ENCODE results near the gene TLR10. TPM values are rescaled to one million over a fixed set of nuclear protein-coding genes. Genes with fewer than 3 reads are reported as not detected.

Gene TLR10
- total and polyA plus RNA-seq, 10 donors, result 29.6 to 81.4 (median 50.9) TPM

- no peak overlapping the region for H3K4me3 ChIP-seq
These were observed 46.4 kb upstream of the TLR10 start for GRCh38 chr4:38829237-38829636.

DNA sequence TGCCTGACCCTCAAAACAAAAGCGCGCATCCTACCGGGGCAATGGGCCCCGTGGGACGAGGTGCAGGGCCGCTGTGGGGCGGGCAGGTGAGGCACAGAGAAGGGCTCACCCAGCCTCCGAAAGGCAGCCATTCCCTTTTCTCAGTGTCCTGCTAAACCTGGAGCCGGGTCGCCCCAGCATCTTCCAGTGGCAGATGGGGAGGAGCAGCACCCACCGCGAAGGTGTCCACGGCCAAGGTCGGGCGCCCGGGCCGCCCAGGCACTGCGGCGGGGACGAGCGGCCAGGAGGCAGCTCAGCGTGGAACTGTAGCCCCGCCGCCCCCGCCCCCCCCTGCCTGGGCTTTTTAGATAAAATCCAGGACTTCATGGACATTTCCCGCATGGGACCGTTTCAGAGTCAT, 41.0 kb upstream of the TLR10 start:
- H3K27me3 ChIP-seq (replicated peaks in 1 of 7), result no peaks in the 10 kb centered on the region
- no peak overlapping the region for H3K4me3 ChIP-seq
- peaks cover 0 to 18% (median 10%) of the 10 kb centered on the region in 8 donors for H3K9me3 ChIP-seq
- no peak overlapping the region for H3K27ac ChIP-seq
- peaks cover 0 to 22% (median 7%) of the 10 kb centered on the region in 6 donors for H3K4me1 ChIP-seq
- TF ChIP-seq POLR2AphosphoS5 (IDR thresholded peaks at IDR 0.05) (peak in 1 of 3 donors; percentile 17), POLR2A (IDR thresholded peaks at IDR 0.05) (no peak)
- TF ChIP-seq, protein P1, sequence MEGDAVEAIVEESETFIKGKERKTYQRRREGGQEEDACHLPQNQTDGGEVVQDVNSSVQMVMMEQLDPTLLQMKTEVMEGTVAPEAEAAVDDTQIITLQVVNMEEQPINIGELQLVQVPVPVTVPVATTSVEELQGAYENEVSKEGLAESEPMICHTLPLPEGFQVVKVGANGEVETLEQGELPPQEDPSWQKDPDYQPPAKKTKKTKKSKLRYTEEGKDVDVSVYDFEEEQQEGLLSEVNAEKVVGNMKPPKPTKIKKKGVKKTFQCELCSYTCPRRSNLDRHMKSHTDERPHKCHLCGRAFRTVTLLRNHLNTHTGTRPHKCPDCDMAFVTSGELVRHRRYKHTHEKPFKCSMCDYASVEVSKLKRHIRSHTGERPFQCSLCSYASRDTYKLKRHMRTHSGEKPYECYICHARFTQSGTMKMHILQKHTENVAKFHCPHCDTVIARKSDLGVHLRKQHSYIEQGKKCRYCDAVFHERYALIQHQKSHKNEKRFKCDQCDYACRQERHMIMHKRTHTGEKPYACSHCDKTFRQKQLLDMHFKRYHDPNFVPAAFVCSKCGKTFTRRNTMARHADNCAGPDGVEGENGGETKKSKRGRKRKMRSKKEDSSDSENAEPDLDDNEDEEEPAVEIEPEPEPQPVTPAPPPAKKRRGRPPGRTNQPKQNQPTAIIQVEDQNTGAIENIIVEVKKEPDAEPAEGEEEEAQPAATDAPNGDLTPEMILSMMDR (IDR thresholded peaks at IDR 0.05 in 8 of 11, conservative IDR thresholded peaks at IDR 0.05 in 3 of 11), result no peak
- no peak for DNase-seq
- peaks cover 0 to 58% (median 9%) of the 10 kb centered on the region in 6 donors for H3K36me3 ChIP-seq
- WGBS, 5 donors, result 91 to 97% (median 95%) methylated on average over 27 of the region's 27 CpGs
- intact Hi-C loops (cut with DNase I; ENCODE audit: low total_unique reads), result no loop called here

More at GRCh38 chr4:38829237-38829636, 46.4 kb upstream of the TLR10 start:
- TF ChIP-seq POLR2A (IDR thresholded peaks at IDR 0.05) (no peak), POLR2AphosphoS5 (IDR thresholded peaks at IDR 0.05) (no peak)
- H3K36me3 ChIP-seq, result peaks cover 0 to 64% (median 11%) of the 10 kb centered on the region in 6 donors
- H3K27ac ChIP-seq, result no peak overlapping the region
- DNase-seq, result no peak
- H3K4me1 ChIP-seq, result peaks cover 0 to 15% (median 0%) of the 10 kb centered on the region in 6 donors
- WGBS, 5 donors, result 93 to 96% (median 94%) methylated on average over 5 of the region's 5 CpGs
- no peaks in the 10 kb centered on the region for H3K27me3 ChIP-seq (replicated peaks in 1 of 7)
- peaks cover 0 to 9% (median 7%) of the 10 kb centered on the region in 8 donors for H3K9me3 ChIP-seq
- intact Hi-C loops (cut with DNase I; ENCODE audit: low total_unique reads), result no loop called here

- no peak overlapping the region for H3K27ac ChIP-seq
- peaks cover 0 to 49% (median 9%) of the 10 kb centered on the region in 6 donors for H3K36me3 ChIP-seq
- H3K9me3 ChIP-seq, result peaks cover 0 to 18% (median 10%) of the 10 kb centered on the region in 8 donors
- H3K4me1 ChIP-seq, result peaks cover 0 to 31% (median 11%) of the 10 kb centered on the region in 6 donors
- intact Hi-C loops (cut with DNase I; ENCODE audit: low total_unique reads), result no loop called here
- H3K4me3 ChIP-seq, result no peak overlapping the region
- WGBS, 5 donors, result 81 to 95% (median 91%) methylated on average over 5 of the region's 5 CpGs
- DNase-seq, result no peak
- no peaks in the 10 kb centered on the region for H3K27me3 ChIP-seq (replicated peaks in 1 of 7)
- TF ChIP-seq POLR2AphosphoS5 (IDR thresholded peaks at IDR 0.05), result no peak
- TF ChIP-seq POLR2A (IDR thresholded peaks at IDR 0.05), result no peak
- TF ChIP-seq, protein P1 (IDR thresholded peaks at IDR 0.05 in 8 of 11, conservative IDR thresholded peaks at IDR 0.05 in 3 of 11), result no peak
These were observed 40.0 kb upstream of the TLR10 start for GRCh38 chr4:38822748-38823303.

GRCh38 chr4:38821739-38822138, 38.9 kb upstream of the TLR10 start:
- H3K36me3 ChIP-seq, result peaks cover 0 to 38% (median 4%) of the 10 kb centered on the region in 6 donors
- H3K4me1 ChIP-seq, result peaks cover 0 to 42% (median 17%) of the 10 kb centered on the region in 6 donors
- no peaks in the 10 kb centered on the region for H3K27me3 ChIP-seq (replicated peaks in 1 of 7)
- DNase-seq, result no peak
- TF ChIP-seq POLR2AphosphoS5 (IDR thresholded peaks at IDR 0.05), result no peak
- no peak for TF ChIP-seq POLR2A (IDR thresholded peaks at IDR 0.05)
- TF ChIP-seq, protein P1 (IDR thresholded peaks at IDR 0.05 in 8 of 11, conservative IDR thresholded peaks at IDR 0.05 in 3 of 11), result no peak
- intact Hi-C loops (cut with DNase I; ENCODE audit: low total_unique reads), result no loop called here
- no peak overlapping the region for H3K27ac ChIP-seq
- 96 to 99% (median 96%) methylated on average over 3 of the region's 3 CpGs for WGBS, 5 donors
- H3K9me3 ChIP-seq, result peaks cover 0 to 18% (median 10%) of the 10 kb centered on the region in 8 donors
- H3K4me3 ChIP-seq, result no peak overlapping the region
